HG03159 (cell line): ENCODE data around the gene ABL1.

Experiments used
- ATAC-seq: cut with Tn5 transposase; IDR thresholded peaks from one replicate; pipeline ENCODE4 v1.9.1; 2021; ENCODE audit warnings: mild to moderate bottlenecking, moderate library complexity; ENCODE audit not compliant: unreplicated experiment

The ABL1 gene

DNA sequence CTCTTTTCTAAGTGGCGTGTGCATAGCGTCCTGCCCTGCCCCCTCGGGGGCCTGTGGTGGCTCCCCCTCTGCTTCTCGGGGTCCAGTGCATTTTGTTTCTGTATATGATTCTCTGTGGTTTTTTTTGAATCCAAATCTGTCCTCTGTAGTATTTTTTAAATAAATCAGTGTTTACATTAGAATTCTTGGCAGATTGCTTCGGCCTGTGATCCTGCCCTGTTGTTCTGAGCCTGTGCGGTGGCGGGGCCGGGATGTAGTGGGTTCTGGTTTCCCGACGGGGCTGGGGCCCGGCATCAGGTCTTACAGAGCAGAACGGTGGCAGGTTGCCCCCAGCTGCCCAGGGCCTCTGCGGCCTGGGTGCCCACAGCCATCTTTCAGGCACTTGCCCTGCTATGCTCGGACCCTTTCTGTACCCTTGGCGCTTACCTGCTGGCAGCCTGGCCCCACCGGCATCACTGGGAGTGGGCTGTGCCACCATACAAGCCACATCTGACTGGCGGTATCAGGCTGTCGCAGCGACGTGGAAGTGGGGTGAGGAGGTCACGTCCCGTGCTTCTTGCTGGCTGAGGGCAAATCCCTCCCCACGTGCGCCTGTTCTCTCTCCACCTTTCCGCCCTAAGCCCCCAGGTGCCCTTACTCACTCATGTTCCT lies 52.6 kb downstream of the ABL1 start:
- no peak for ATAC-seq

- no peak for ATAC-seq
Measured at GRCh38 chr9:130888146-130888885, 53.3 kb downstream of the ABL1 start.

DNA sequence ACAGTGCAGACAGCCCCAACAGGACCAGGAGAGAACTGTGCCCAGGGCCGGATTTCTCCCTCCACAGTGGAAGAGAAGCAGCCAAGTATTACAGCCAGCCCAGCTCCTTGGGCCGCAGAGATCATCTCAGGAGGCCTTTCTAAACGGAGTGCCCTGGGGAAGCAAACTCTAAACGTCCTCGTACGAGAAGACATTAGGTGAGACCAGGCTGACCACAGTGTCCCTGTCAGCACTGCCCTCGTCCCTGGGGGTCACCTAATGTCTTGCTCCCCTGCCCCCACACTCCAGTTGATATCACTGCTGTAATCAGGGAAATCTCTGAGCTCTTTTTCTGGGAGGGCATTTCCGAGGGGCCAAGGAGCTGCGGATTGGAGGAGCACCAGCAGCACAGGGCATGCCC lies 55.1 kb downstream of the ABL1 start:
- ATAC-seq = no peak

GRCh38 chr9:130890870-130891687 lies 56.0 kb downstream of the ABL1 start:
- ATAC-seq = no peak

- no peak for ATAC-seq
Measured at GRCh38 chr9:130891688-130892476, 56.8 kb downstream of the ABL1 start.

GRCh38 chr9:130892477-130893304 lies 57.6 kb downstream of the ABL1 start:
- no peak for ATAC-seq

- ATAC-seq = no peak
Measured at GRCh38 chr9:130893341-130894101, 58.5 kb downstream of the ABL1 start.

DNA sequence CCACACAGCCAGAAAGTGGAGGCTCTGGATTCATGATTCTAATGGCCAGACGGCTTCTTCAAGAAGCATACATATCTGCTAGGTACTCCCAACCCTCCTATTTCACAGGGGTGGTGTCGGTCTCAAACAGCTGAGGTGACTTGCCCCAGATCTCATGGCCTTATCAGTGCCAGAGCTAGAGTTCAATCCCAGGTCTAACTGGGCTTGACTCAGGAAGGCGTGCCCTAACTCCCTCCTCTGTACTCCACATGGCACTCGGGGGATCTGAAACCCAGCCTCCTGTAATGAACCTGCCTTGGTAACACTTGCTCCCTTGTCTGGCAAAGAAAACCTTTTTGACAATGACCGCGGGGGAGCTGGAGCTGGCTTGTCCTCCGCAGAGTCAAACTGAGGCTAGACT lies 59.5 kb downstream of the ABL1 start:
- no peak for ATAC-seq

DNA sequence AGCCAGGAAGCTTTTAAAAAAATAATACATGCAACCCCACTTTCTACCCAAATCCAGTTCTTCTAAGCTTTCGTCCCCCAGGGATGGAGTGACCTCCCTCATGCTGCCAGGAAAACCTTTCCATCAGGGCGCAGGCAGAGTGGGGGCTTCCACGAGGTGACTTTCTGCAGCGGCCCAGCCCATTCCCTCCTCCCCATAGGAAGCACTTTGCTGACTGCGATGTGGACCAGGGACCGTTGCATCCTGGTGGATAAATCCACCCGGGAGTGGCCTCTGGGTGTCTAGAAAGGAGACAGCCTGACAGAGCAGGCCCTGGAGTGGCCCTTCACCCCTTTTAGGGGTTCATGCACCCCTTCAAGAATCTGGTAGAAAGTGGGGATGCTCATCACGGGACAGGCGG lies 60.0 kb downstream of the ABL1 start:
- no peak for ATAC-seq

- no peak for ATAC-seq
Measured at GRCh38 chr9:130895481-130896232, 60.6 kb downstream of the ABL1 start.

DNA sequence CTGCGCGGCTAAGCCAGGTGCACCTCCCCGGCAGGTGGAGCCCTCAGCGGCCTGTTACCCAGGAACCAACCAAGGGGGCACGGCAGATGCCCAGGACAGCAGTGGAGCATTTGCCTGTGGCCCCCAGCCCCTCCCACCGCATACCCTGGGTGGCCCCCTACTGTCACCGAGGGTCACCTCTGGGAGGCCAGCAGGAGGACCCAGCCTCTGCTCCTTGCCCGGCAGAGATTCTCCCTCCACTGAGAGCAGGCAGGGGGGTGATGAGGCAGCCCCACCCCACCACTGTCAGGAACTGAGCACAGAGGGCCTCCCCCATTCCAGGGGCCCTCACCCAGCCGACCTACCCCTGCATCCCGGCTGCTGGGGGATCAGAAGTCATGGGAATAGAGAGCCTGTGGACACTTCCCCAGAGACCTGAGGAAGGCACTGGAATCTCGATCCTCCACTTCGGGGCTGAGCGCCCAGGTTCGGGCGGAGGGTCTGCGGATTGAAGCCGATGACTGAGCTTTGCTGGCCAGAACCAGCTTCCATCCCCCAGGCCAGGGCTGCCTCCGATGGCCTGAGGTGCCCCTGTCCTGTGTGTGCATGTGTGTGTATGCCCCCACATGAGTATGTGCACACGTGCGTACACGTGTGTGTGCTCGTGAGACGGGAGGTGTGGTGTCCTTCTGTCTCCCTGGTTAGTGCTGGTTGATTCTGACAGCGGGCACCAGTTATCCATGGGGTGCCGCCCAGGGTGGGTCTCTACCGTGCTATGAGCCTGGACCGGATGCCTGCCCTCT lies 61.4 kb downstream of the ABL1 start, which contains the start of gene QRFP:
Gene QRFP, minus strand, starts transcription at position 580 of the 782 bp plus-strand sequence. CDS start 2,974 bp downstream, outside the sequence.
- no peak for ATAC-seq

GRCh38 chr9:130897105-130897751 lies 62.2 kb downstream of the ABL1 start:
- ATAC-seq = no peak

- ATAC-seq = no peak
Measured at GRCh38 chr9:130897848-130898551, 62.9 kb downstream of the ABL1 start.

GRCh38 chr9:130898552-130898852 lies 63.4 kb downstream of the ABL1 start:
- no peak for ATAC-seq

DNA sequence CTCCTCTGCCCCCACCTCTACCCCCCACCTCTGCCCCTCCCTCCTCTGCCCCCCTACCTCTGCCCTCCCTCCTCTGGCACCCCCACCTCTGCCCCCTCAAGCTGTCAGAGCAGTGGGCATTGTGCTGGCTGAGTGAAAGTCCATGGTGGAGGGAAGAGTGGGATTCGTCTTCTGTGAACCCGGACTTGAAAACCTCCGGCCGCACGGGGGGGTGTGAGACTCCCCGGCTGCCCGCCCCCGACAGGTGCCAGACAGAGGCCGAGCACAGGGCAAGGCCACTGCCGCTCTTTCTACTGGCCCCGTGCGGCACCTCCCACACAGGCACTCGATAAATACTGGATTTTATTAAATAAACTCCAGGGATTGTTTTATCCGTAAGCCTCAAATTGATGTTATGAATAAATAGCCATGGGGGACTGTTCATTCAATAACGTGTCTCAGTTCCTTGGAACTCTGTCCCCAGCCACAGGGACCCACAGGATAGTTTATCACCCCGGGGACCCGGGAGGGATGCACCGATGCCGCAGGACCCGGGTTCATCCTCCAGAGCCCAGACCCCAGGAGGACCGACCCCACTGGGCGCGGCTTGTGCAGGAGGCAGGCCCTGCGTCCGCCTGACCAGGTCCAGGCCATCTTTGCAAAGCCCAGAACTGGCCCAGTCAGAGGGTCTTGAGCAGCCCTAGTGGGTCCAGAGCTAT lies 64.1 kb downstream of the ABL1 start:
- no peak for ATAC-seq
